ENCODE measurements around the gene GSDME. TPM values are rescaled to one million over a fixed set of nuclear protein-coding genes. Genes with fewer than 3 reads are reported as not detected.
"Not testable (repeated sequence)": the region's sequence is repeated elsewhere in the genome, so short reads cannot be mapped to it uniquely, and the experiment has no call there.

Gene GSDME
- total RNA-seq, 1 donor from 2014 or later = 9.3 TPM

DNA sequence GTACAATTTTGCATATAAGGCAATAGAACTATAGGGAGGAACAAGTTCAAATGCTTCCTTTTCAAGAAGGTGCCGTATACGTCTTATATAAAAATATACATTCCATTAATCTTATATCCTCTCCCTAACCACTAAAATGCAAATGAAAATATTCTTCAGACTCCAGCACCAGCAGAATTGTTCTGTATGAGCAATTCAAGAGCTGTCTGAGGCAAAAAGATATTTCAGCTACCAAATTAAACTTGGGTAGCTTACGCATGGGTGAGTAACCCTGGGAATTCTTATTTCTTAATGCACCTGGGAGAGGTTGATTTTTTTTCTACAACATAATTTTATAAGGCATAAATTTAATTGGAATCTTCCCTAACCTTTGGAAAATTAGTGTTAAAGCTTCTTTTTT, 42.2 kb upstream of the GSDME start:
- Mint-ChIP-seq H3K4me3 (no peak overlapping the region), H3K27ac (no peak overlapping the region), H3K4me1 (no peaks in the 10 kb centered on the region), H3K27me3 (ENCODE audit: low read depth) (no peaks in the 10 kb centered on the region), H3K9me3 (peaks cover 3% of the 10 kb centered on the region), H3K36me3 (peaks cover 17% of the 10 kb centered on the region)
- TF ChIP-seq, protein P1, sequence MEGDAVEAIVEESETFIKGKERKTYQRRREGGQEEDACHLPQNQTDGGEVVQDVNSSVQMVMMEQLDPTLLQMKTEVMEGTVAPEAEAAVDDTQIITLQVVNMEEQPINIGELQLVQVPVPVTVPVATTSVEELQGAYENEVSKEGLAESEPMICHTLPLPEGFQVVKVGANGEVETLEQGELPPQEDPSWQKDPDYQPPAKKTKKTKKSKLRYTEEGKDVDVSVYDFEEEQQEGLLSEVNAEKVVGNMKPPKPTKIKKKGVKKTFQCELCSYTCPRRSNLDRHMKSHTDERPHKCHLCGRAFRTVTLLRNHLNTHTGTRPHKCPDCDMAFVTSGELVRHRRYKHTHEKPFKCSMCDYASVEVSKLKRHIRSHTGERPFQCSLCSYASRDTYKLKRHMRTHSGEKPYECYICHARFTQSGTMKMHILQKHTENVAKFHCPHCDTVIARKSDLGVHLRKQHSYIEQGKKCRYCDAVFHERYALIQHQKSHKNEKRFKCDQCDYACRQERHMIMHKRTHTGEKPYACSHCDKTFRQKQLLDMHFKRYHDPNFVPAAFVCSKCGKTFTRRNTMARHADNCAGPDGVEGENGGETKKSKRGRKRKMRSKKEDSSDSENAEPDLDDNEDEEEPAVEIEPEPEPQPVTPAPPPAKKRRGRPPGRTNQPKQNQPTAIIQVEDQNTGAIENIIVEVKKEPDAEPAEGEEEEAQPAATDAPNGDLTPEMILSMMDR (IDR thresholded peaks at IDR 0.05; ENCODE audit: unreplicated experiment) = no peak
- no peak for DNase-seq (ENCODE audit: low spot score in 2 of 2, unreplicated experiment in 2 of 2)

GRCh38 chr7:24798261-24798660, 41.0 kb upstream of the GSDME start:
- no peak for DNase-seq (ENCODE audit: low spot score in 2 of 2, unreplicated experiment in 2 of 2)
- Mint-ChIP-seq H3K36me3 (peaks cover 17% of the 10 kb centered on the region), H3K9me3 (peaks cover 3% of the 10 kb centered on the region), H3K27ac (no peak overlapping the region), H3K4me1 (no peaks in the 10 kb centered on the region), H3K27me3 (ENCODE audit: low read depth) (no peaks in the 10 kb centered on the region), H3K4me3 (no peak overlapping the region)
- TF ChIP-seq, protein P1 (IDR thresholded peaks at IDR 0.05; ENCODE audit: unreplicated experiment) = no peak

- no peak for DNase-seq (ENCODE audit: low spot score in 2 of 2, unreplicated experiment in 2 of 2)
- Mint-ChIP-seq H3K4me3 (no peak overlapping the region), H3K9me3 (peaks cover 3% of the 10 kb centered on the region), H3K36me3 (peaks cover 12% of the 10 kb centered on the region), H3K4me1 (no peaks in the 10 kb centered on the region), H3K27ac (no peak overlapping the region), H3K27me3 (ENCODE audit: low read depth) (no peaks in the 10 kb centered on the region)
- TF ChIP-seq, protein P1 (IDR thresholded peaks at IDR 0.05; ENCODE audit: unreplicated experiment) = no peak
Observed at GRCh38 chr7:24797270-24797669, 40.0 kb upstream of the GSDME start.

DNA sequence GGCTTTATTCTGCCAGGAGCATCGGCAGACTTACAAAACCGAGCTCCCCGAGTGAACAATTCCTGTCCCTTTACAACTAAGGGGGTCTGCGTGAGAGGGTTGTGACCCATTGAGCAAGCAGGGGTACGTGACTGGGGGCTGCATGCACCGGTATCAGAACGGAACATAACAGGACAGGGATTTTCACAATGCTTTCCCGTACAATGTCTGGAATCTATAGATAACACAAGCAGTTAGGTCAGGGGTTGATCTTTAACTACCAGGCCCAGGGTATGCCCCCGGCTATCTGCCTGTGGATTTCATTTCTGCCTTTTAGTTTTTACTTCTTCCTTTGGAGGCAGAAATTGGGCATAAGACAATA, 38.1 kb upstream of the GSDME start:
- Mint-ChIP-seq H3K27ac (no peak overlapping the region), H3K4me1 (no peaks in the 10 kb centered on the region), H3K36me3 (no peaks in the 10 kb centered on the region), H3K4me3 (no peak overlapping the region), H3K27me3 (ENCODE audit: low read depth) (no peaks in the 10 kb centered on the region), H3K9me3 (no peaks in the 10 kb centered on the region)
- DNase-seq (ENCODE audit: low spot score in 2 of 2, unreplicated experiment in 2 of 2) = no peak
- TF ChIP-seq, protein P1 (IDR thresholded peaks at IDR 0.05; ENCODE audit: unreplicated experiment) = no peak

- H3K36me3 Mint-ChIP-seq; H3K27ac Mint-ChIP-seq; H3K9me3 Mint-ChIP-seq; DNase-seq (ENCODE audit: low spot score in 2 of 2, unreplicated experiment in 2 of 2); H3K4me1 Mint-ChIP-seq; H3K27me3 Mint-ChIP-seq (ENCODE audit: low read depth); H3K4me3 Mint-ChIP-seq: not testable (repeated sequence)
Observed at GRCh38 chr7:24794751-24795406, 37.6 kb upstream of the GSDME start.

- TF ChIP-seq, protein P1 (IDR thresholded peaks at IDR 0.05; ENCODE audit: unreplicated experiment) = no peak
- no peak overlapping the region for H3K27ac Mint-ChIP-seq
- H3K4me3 Mint-ChIP-seq = no peak overlapping the region
- peaks cover 9% of the 10 kb centered on the region for H3K9me3 Mint-ChIP-seq
- no peaks in the 10 kb centered on the region for H3K4me1 Mint-ChIP-seq
- no peaks in the 10 kb centered on the region for H3K27me3 Mint-ChIP-seq (ENCODE audit: low read depth)
- no peaks in the 10 kb centered on the region for H3K36me3 Mint-ChIP-seq
- no peak for DNase-seq (ENCODE audit: low spot score in 2 of 2, unreplicated experiment in 2 of 2)
Observed at GRCh38 chr7:24793982-24794648, 36.9 kb upstream of the GSDME start.
